Measurements from ENCODE around the gene IRF2BPL.

The IRF2BPL gene

GRCh38 chr14:77066578-77067172 is 38.2 kb upstream of the IRF2BPL start:
- Histone ChIP-seq H3K79me2 (ENCODE audit: low read length) (no peaks in the 10 kb centered on the region), H4K20me1 (ENCODE audit: insufficient read depth, low read length) (no peaks in the 10 kb centered on the region), H3K36me3 (replicated peaks; ENCODE audit: low read depth, low read length) (no peaks in the 10 kb centered on the region), H3K27ac (ENCODE audit: low read length) (no peak overlapping the region), H3K4me2 (ENCODE audit: low read length) (no peak overlapping the region), H3K9me3 (ENCODE audit: insufficient read depth, low read length) (no peaks in the 10 kb centered on the region), H3K4me1 (ENCODE audit: low read length) (peaks cover 8% of the 10 kb centered on the region), H2AFZ (ENCODE audit: low read depth, low read length) (no peak overlapping the region), H3K27me3 (ENCODE audit: low read depth, low read length) (peaks cover 17% of the 10 kb centered on the region), H3K9ac (ENCODE audit: low read length) (no peak overlapping the region), H3K4me3 (ENCODE audit: low read length) (no peak overlapping the region)
- TF ChIP-seq, protein P1, sequence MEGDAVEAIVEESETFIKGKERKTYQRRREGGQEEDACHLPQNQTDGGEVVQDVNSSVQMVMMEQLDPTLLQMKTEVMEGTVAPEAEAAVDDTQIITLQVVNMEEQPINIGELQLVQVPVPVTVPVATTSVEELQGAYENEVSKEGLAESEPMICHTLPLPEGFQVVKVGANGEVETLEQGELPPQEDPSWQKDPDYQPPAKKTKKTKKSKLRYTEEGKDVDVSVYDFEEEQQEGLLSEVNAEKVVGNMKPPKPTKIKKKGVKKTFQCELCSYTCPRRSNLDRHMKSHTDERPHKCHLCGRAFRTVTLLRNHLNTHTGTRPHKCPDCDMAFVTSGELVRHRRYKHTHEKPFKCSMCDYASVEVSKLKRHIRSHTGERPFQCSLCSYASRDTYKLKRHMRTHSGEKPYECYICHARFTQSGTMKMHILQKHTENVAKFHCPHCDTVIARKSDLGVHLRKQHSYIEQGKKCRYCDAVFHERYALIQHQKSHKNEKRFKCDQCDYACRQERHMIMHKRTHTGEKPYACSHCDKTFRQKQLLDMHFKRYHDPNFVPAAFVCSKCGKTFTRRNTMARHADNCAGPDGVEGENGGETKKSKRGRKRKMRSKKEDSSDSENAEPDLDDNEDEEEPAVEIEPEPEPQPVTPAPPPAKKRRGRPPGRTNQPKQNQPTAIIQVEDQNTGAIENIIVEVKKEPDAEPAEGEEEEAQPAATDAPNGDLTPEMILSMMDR (IDR thresholded peaks at IDR 0.05; ENCODE audit: low read depth, low read length): no peak
- no peak for TF ChIP-seq EZH2phosphoT487 (IDR thresholded peaks at IDR 0.05; ENCODE audit: low read depth)

GRCh38 chr14:77065851-77066577 is 37.5 kb upstream of the IRF2BPL start:
- H3K36me3 ChIP-seq (replicated peaks; ENCODE audit: low read depth, low read length): no peaks in the 10 kb centered on the region
- no peaks in the 10 kb centered on the region for H3K79me2 ChIP-seq (ENCODE audit: low read length)
- no peak overlapping the region for H3K27ac ChIP-seq (ENCODE audit: low read length)
- no peak overlapping the region for H3K4me3 ChIP-seq (ENCODE audit: low read length)
- no peaks in the 10 kb centered on the region for H3K9me3 ChIP-seq (ENCODE audit: insufficient read depth, low read length)
- peaks cover 8% of the 10 kb centered on the region for H3K4me1 ChIP-seq (ENCODE audit: low read length)
- H3K9ac ChIP-seq (ENCODE audit: low read length): no peak overlapping the region
- peaks cover 17% of the 10 kb centered on the region for H3K27me3 ChIP-seq (ENCODE audit: low read depth, low read length)
- no peak overlapping the region for H3K4me2 ChIP-seq (ENCODE audit: low read length)
- no peaks in the 10 kb centered on the region for H4K20me1 ChIP-seq (ENCODE audit: insufficient read depth, low read length)
- TF ChIP-seq, protein P1 (IDR thresholded peaks at IDR 0.05; ENCODE audit: low read depth, low read length): no peak
- TF ChIP-seq EZH2phosphoT487 (IDR thresholded peaks at IDR 0.05; ENCODE audit: low read depth): no peak
- no peak overlapping the region for H2AFZ ChIP-seq (ENCODE audit: low read depth, low read length)

DNA sequence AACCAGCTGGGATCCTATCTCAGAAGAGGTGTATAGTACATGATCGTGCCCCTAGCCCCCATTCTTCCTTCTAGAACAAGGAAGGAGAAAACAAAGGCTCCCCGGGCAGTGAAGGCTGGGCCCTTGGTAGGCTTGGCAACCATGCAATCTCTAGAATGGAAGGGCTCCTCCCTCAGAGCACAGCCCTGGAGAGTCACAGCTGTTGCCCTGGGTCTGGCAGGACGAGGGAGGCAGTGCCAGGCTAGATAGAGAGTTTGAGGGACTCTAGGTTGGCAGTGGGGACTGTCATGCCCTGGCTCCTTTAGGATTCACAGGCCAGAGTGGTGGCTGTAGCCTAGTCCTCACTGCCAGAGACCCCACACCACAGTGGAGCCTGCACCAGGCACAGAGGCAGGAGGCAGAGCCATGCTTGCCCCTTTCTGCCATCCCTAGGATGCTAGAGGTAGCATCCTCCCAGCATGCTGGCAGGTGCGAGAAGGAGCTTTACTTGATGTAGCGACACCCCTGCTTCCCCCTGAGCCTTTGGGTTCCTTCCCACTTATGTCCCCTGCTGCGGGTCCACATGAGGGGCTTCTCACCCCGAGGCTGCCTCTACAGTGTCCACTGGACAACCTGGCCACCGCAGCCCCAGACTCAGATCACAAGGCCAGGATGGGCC is 36.1 kb upstream of the IRF2BPL start:
- Histone ChIP-seq H2AFZ (ENCODE audit: low read depth, low read length) (no peak overlapping the region), H3K27me3 (ENCODE audit: low read depth, low read length) (peaks cover 10% of the 10 kb centered on the region), H3K36me3 (replicated peaks; ENCODE audit: low read depth, low read length) (no peaks in the 10 kb centered on the region), H3K79me2 (ENCODE audit: low read length) (no peaks in the 10 kb centered on the region), H3K4me3 (ENCODE audit: low read length) (no peak overlapping the region), H3K9me3 (ENCODE audit: insufficient read depth, low read length) (no peaks in the 10 kb centered on the region), H3K27ac (ENCODE audit: low read length) (no peak overlapping the region), H3K4me2 (ENCODE audit: low read length) (no peak overlapping the region), H4K20me1 (ENCODE audit: insufficient read depth, low read length) (no peaks in the 10 kb centered on the region), H3K4me1 (ENCODE audit: low read length) (peaks cover 8% of the 10 kb centered on the region), H3K9ac (ENCODE audit: low read length) (no peak overlapping the region)
- no peak for TF ChIP-seq EZH2phosphoT487 (IDR thresholded peaks at IDR 0.05; ENCODE audit: low read depth)
- TF ChIP-seq, protein P1 (IDR thresholded peaks at IDR 0.05; ENCODE audit: low read depth, low read length): no peak

DNA sequence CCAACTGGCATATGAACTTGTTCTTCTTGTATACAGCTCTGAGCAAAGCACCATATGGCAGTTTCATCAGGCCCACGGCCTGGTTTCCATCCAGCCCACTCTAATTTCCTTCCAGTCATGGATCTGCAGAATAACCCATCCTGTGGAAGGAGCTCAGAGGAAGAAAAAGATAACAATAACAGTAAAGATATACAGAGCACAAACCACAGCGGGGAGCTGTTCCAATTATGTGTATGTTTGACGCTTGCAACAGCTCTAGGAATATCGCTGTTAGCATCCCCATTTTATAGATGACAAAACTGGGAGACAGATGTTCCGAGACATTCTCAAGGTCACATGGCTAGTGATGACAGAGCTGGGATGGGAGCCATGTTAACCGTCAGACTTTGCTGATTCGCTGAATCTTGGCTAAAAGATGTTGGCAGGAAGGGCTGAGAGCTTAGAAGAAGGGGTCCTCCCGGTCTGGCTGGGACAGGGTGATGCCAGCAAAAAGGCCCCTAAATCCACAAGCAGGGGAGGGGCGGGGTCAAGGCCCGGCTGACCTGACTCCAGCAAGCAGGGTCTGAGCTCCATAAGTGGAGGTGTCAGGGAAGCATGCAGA is 35.2 kb upstream of the IRF2BPL start:
- H3K9ac ChIP-seq (ENCODE audit: low read length): no peak overlapping the region
- H3K36me3 ChIP-seq (replicated peaks; ENCODE audit: low read depth, low read length): no peaks in the 10 kb centered on the region
- H2AFZ ChIP-seq (ENCODE audit: low read depth, low read length): no peak overlapping the region
- H3K79me2 ChIP-seq (ENCODE audit: low read length): no peaks in the 10 kb centered on the region
- no peak overlapping the region for H3K4me2 ChIP-seq (ENCODE audit: low read length)
- H3K4me3 ChIP-seq (ENCODE audit: low read length): no peak overlapping the region
- H4K20me1 ChIP-seq (ENCODE audit: insufficient read depth, low read length): no peaks in the 10 kb centered on the region
- no peaks in the 10 kb centered on the region for H3K9me3 ChIP-seq (ENCODE audit: insufficient read depth, low read length)
- no peak overlapping the region for H3K27ac ChIP-seq (ENCODE audit: low read length)
- TF ChIP-seq, protein P1 (IDR thresholded peaks at IDR 0.05; ENCODE audit: low read depth, low read length): no peak
- TF ChIP-seq EZH2phosphoT487 (IDR thresholded peaks at IDR 0.05; ENCODE audit: low read depth): no peak
- peaks cover 4% of the 10 kb centered on the region for H3K27me3 ChIP-seq (ENCODE audit: low read depth, low read length)
- H3K4me1 ChIP-seq (ENCODE audit: low read length): peaks cover 8% of the 10 kb centered on the region
